Liver (tissue), 9 donors: ENCODE measurements around the gene ANKRD11. TPM values are rescaled to one million over a fixed set of nuclear protein-coding genes. Genes with fewer than 3 reads are reported as not detected.

Experiments
- DNase-seq: peaks from one replicate; pipeline ENCODE4 v3.0.0-alpha.2; 2017; ENCODE audit warnings: low spot score
- H3K27ac ChIP-seq, 2 donors: one replicate each; pipeline ENCODE4 v1.7.0; 2013; ENCODE audit warnings: inconsistent platforms in 2 of 2, low read length in 2 of 2, control low read depth in 1 of 2, low read depth in 1 of 2, mild to moderate bottlenecking in 1 of 2
- H3K27me3 ChIP-seq, 4 donors: one replicate each; pipeline versions ENCODE4 v1.6.1 to v1.7.0; 2013; ENCODE audit warnings: low read length in 3 of 4, inconsistent platforms in 1 of 4, mild to moderate bottlenecking in 1 of 4, moderate library complexity in 1 of 4; ENCODE audit not compliant: control insufficient read depth in 4 of 4, insufficient read depth in 4 of 4
- H3K36me3 ChIP-seq, 4 donors: one replicate each; pipeline versions ENCODE4 v1.6.1 to v1.7.0; 2013; ENCODE audit warnings: low read length in 3 of 4, mild to moderate bottlenecking in 3 of 4, low read depth in 1 of 4, moderate library complexity in 1 of 4; ENCODE audit not compliant: control insufficient read depth in 4 of 4, insufficient read depth in 3 of 4
- H3K4me1 ChIP-seq, 4 donors: one replicate each; pipeline versions ENCODE4 v1.6.1 to v1.7.0; 2013; ENCODE audit warnings: low read length in 3 of 4, mild to moderate bottlenecking in 3 of 4, moderate library complexity in 1 of 4; ENCODE audit not compliant: control insufficient read depth in 4 of 4, insufficient read depth in 4 of 4
- H3K4me3 ChIP-seq, 3 donors: one replicate each; pipeline versions ENCODE4 v1.6.1 to v1.7.0; 2013; ENCODE audit warnings: low read length in 3 of 3, control low read depth in 1 of 3, low read depth in 1 of 3, mild to moderate bottlenecking in 1 of 3
- H3K9ac ChIP-seq, 2 donors: one replicate each; pipeline ENCODE4 v1.7.0; 2013; ENCODE audit warnings: low read length in 2 of 2, mild to moderate bottlenecking in 2 of 2, moderate library complexity in 2 of 2, control low read depth in 1 of 2, low read depth in 1 of 2
- H3K9me3 ChIP-seq, 4 donors: one replicate each; pipeline versions ENCODE4 v1.6.1 to v1.7.0; 2013; ENCODE audit warnings: low read length in 3 of 4; ENCODE audit not compliant: control insufficient read depth in 4 of 4
- ATF3 ChIP-seq: IDR thresholded peaks from 2 replicates; pipeline ENCODE4 v1.6.1; 2016; ENCODE audit warnings: antibody characterized with exemption
- CTCF ChIP-seq: fragments of 150-350 bp; IDR thresholded peaks from 2 replicates; pipeline ENCODE4 v1.5.1; 2017; ENCODE audit warnings: improper control_type of control experiment, low read depth, low read length; ENCODE audit not compliant: missing input control
- HNF4A ChIP-seq, 2 donors: conservative IDR thresholded peaks; 2 replicates each; pipeline ENCODE4 v1.6.1; 2016; ENCODE audit warnings: antibody characterized with exemption in 2 of 2, mild to moderate bottlenecking in 2 of 2
- MAX ChIP-seq: IDR thresholded peaks from 2 replicates; pipeline ENCODE4 v1.6.1; 2016; ENCODE audit warnings: antibody characterized with exemption
- NR2F2 ChIP-seq: IDR thresholded peaks from 2 replicates; pipeline ENCODE4 v1.6.1; 2016; ENCODE audit warnings: antibody characterized with exemption
- REST ChIP-seq: IDR thresholded peaks from 2 replicates; pipeline ENCODE4 v1.6.1; 2016; ENCODE audit warnings: antibody characterized with exemption, mild to moderate bottlenecking
- RXRA ChIP-seq, 2 donors: IDR thresholded peaks; 2 replicates each; pipeline ENCODE4 v1.6.1; 2017 to 2018; ENCODE audit warnings: antibody characterized with exemption in 2 of 2, mild to moderate bottlenecking in 1 of 2
- TAF1 ChIP-seq: conservative IDR thresholded peaks from 2 replicates; pipeline ENCODE4 v1.6.1; 2016; ENCODE audit warnings: antibody characterized with exemption, mild to moderate bottlenecking
- WGBS: extraction: QIAGEN DNeasy Blood & Tissue Kit; methylation state at CpG from one replicate; pipeline ENCODE4 v1.1.7; 2013; 5-methylcytosine and 5-hydroxymethylcytosine counted together
- polyA plus RNA-seq, 2 donors: library from polyadenylated mRNA; stranded (reverse) in 1 of 2; unstranded in 1 of 2; fragments of 200-250 nt in 1 of 2; fragments of >200 nt in 1 of 2; fragmentation: Nextera tagmentation in 1 of 2; extraction: Ambion mirVana in 1 of 2; gene quantifications; one replicate each; pipeline versions ENCODE4 v1.2.1 to v1.2.3, GENCODE V29; 2013 to 2015
- total RNA-seq, 2 donors: library from RNA; depleted of rRNA; stranded (reverse); fragments of >200 nt; gene quantifications; one replicate each; pipeline ENCODE4 v1.2.3, GENCODE V29; 2014
- donor health status: healthy.
- donor health status: healthy.
- donor health status: healthy.
- donor health status: healthy.
- donor health status: healthy.

ANKRD11 gene
- total and polyA plus RNA-seq, 4 donors = 16.3 to 55.1 (median 28.0) TPM

GRCh38 chr16:89407282-89407924 lies 83.0 kb downstream of the ANKRD11 start:
- WGBS = 70% methylated on average over 17 of the region's 17 CpGs
- no peak for DNase-seq
- H3K4me1 ChIP-seq = peaks cover 14 to 53% (median 47%) of the 10 kb centered on the region in 4 donors

More at GRCh38 chr16:89407282-89407924, 83.0 kb downstream of the ANKRD11 start:
- Histone ChIP-seq H3K4me3 (no peak overlapping the region), H3K27ac (no peak overlapping the region), H3K9me3 (no peaks in the 10 kb centered on the region), H3K27me3 (no peaks in the 10 kb centered on the region), H3K9ac (no peak overlapping the region), H3K36me3 (peaks cover 0 to 2% (median 0%) of the 10 kb centered on the region in 4 donors)
- TF ChIP-seq CTCF (no peak), TAF1 (no peak), ATF3 (no peak), REST (no peak), MAX (no peak), HNF4A (conservative IDR thresholded peaks at IDR 0.05) (no peak), RXRA (IDR thresholded peaks at IDR 0.05) (no peak), NR2F2 (no peak)
